ENCODE results near the gene KCNK1.

Gene KCNK1

GRCh38 chr1:233689017-233689747, 75.3 kb downstream of the KCNK1 start:
- no peaks in the 10 kb centered on the region for H3K27me3 ChIP-seq (ENCODE audit: insufficient read depth, insufficient read length)

GRCh38 chr1:233689748-233690254, 75.9 kb downstream of the KCNK1 start:
- no peaks in the 10 kb centered on the region for H3K9me3 ChIP-seq (ENCODE audit: insufficient read depth, low read length)
- H3K36me3 ChIP-seq (ENCODE audit: insufficient read depth, insufficient read length, low read length), result no peaks in the 10 kb centered on the region
- H3K27me3 ChIP-seq (ENCODE audit: insufficient read depth, insufficient read length), result no peaks in the 10 kb centered on the region
- no peaks in the 10 kb centered on the region for H3K4me1 ChIP-seq (ENCODE audit: insufficient read depth, insufficient read length)
- no peak overlapping the region for H3K9ac ChIP-seq (ENCODE audit: insufficient read length, low read depth)
- no peak overlapping the region for H3K4me3 ChIP-seq (ENCODE audit: insufficient read length, low read depth)
- no peak for TF ChIP-seq YY1 (IDR thresholded peaks at IDR 0.05; ENCODE audit: insufficient read depth, insufficient read length)
- TF ChIP-seq ZNF274 (IDR thresholded peaks at IDR 0.05; ENCODE audit: low read depth, low read length), result no peak
- TF ChIP-seq SUZ12 (IDR thresholded peaks at IDR 0.05; ENCODE audit: extremely low read depth, insufficient read depth, insufficient read length), result no peak
- DNase-seq (ENCODE audit: low read depth, low spot score), result no peak

More at GRCh38 chr1:233689017-233689747, 75.3 kb downstream of the KCNK1 start:
- Histone ChIP-seq H3K9ac (ENCODE audit: insufficient read length, low read depth) (no peak overlapping the region), H3K36me3 (ENCODE audit: insufficient read depth, insufficient read length, low read length) (no peaks in the 10 kb centered on the region), H3K4me3 (ENCODE audit: insufficient read length, low read depth) (no peak overlapping the region), H3K9me3 (ENCODE audit: insufficient read depth, low read length) (no peaks in the 10 kb centered on the region), H3K4me1 (ENCODE audit: insufficient read depth, insufficient read length) (no peaks in the 10 kb centered on the region)
- no peak for DNase-seq (ENCODE audit: low read depth, low spot score)
- TF ChIP-seq YY1 (IDR thresholded peaks at IDR 0.05; ENCODE audit: insufficient read depth, insufficient read length), result no peak
- TF ChIP-seq SUZ12 (IDR thresholded peaks at IDR 0.05; ENCODE audit: extremely low read depth, insufficient read depth, insufficient read length), result no peak
- TF ChIP-seq ZNF274 (IDR thresholded peaks at IDR 0.05; ENCODE audit: low read depth, low read length), result no peak

- Histone ChIP-seq H3K4me1 (ENCODE audit: insufficient read depth, insufficient read length) (no peaks in the 10 kb centered on the region), H3K9ac (ENCODE audit: insufficient read length, low read depth) (no peak overlapping the region), H3K36me3 (ENCODE audit: insufficient read depth, insufficient read length, low read length) (no peaks in the 10 kb centered on the region), H3K27me3 (ENCODE audit: insufficient read depth, insufficient read length) (no peaks in the 10 kb centered on the region), H3K4me3 (ENCODE audit: insufficient read length, low read depth) (no peak overlapping the region), H3K9me3 (ENCODE audit: insufficient read depth, low read length) (no peaks in the 10 kb centered on the region)
- DNase-seq (ENCODE audit: low read depth, low spot score), result no peak
- TF ChIP-seq SUZ12 (IDR thresholded peaks at IDR 0.05; ENCODE audit: extremely low read depth, insufficient read depth, insufficient read length) (no peak), ZNF274 (IDR thresholded peaks at IDR 0.05; ENCODE audit: low read depth, low read length) (no peak)
These were observed 82.0 kb downstream of the KCNK1 start for GRCh38 chr1:233695901-233696300.

- H3K9me3 ChIP-seq (ENCODE audit: insufficient read depth, low read length), result no peaks in the 10 kb centered on the region
- DNase-seq (ENCODE audit: low read depth, low spot score), result no peak
- TF ChIP-seq YY1 (IDR thresholded peaks at IDR 0.05; ENCODE audit: insufficient read depth, insufficient read length), result no peak
- no peak for TF ChIP-seq ZNF274 (IDR thresholded peaks at IDR 0.05; ENCODE audit: low read depth, low read length)
- no peak for TF ChIP-seq SUZ12 (IDR thresholded peaks at IDR 0.05; ENCODE audit: extremely low read depth, insufficient read depth, insufficient read length)
These were observed 86.4 kb downstream of the KCNK1 start for GRCh38 chr1:233700338-233700737.

DNA sequence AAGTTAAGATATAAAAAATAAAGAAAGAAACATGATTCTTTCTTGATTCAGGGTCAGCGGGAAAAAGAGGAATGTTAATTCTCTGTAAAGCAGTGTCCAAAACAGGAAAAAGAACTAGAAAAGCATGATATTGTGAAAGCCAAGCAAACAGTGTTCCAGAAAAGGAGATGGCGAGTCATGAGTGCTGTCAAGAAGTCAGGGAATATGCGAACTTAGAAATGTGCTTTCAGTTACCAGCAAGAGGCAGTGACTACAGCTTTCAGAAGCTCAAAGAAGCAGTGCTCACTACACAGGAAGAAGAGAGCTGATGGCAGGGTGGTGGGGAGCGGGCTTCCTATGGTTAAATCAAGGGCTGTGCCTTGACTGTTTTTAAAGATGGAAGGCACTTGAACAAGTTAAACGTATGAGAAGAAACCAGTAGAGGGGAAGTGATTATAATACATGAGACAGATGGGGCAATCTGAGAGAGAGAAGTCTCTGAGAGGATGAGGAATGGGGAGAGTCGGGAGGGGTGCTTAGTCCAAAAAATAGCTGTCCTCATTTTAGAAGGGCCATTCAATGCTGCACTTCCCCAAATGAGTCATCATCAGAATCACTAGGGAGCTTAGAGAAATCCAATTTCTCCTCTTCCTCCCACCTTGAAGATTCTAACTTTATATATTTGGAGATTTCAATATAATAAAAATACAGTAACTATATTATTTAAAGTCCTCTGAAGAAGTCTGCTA, 90.4 kb downstream of the KCNK1 start:
- Histone ChIP-seq H3K9me3 (ENCODE audit: insufficient read depth, low read length) (0 out of 2 replicates have a peak, but pooled peaks cover under 1% of the 10 kb centered on the region), H3K36me3 (ENCODE audit: insufficient read depth, insufficient read length, low read length) (no peaks in the 10 kb centered on the region), H3K4me3 (ENCODE audit: insufficient read length, low read depth) (no peak overlapping the region), H3K27me3 (ENCODE audit: insufficient read depth, insufficient read length) (no peaks in the 10 kb centered on the region), H3K4me1 (ENCODE audit: insufficient read depth, insufficient read length) (no peaks in the 10 kb centered on the region), H3K9ac (ENCODE audit: insufficient read length, low read depth) (no peak overlapping the region)
- DNase-seq (ENCODE audit: low read depth, low spot score), result no peak
- TF ChIP-seq YY1 (IDR thresholded peaks at IDR 0.05; ENCODE audit: insufficient read depth, insufficient read length), result no peak

More at GRCh38 chr1:233700338-233700737, 86.4 kb downstream of the KCNK1 start:
- Histone ChIP-seq H3K4me3 (ENCODE audit: insufficient read length, low read depth) (no peak overlapping the region), H3K27me3 (ENCODE audit: insufficient read depth, insufficient read length) (no peaks in the 10 kb centered on the region), H3K9ac (ENCODE audit: insufficient read length, low read depth) (no peak overlapping the region), H3K4me1 (ENCODE audit: insufficient read depth, insufficient read length) (no peaks in the 10 kb centered on the region), H3K36me3 (ENCODE audit: insufficient read depth, insufficient read length, low read length) (no peaks in the 10 kb centered on the region)

GRCh38 chr1:233704898-233705723, 91.2 kb downstream of the KCNK1 start:
- no peaks in the 10 kb centered on the region for H3K36me3 ChIP-seq (ENCODE audit: insufficient read depth, insufficient read length, low read length)
- no peaks in the 10 kb centered on the region for H3K27me3 ChIP-seq (ENCODE audit: insufficient read depth, insufficient read length)
- no peak overlapping the region for H3K9ac ChIP-seq (ENCODE audit: insufficient read length, low read depth)
- no peak for DNase-seq (ENCODE audit: low read depth, low spot score)
- peaks cover 7% of the 10 kb centered on the region; the same call in 1 of the 2 replicates for H3K9me3 ChIP-seq (ENCODE audit: insufficient read depth, low read length)
- H3K4me3 ChIP-seq (ENCODE audit: insufficient read length, low read depth), result no peak overlapping the region
- H3K4me1 ChIP-seq (ENCODE audit: insufficient read depth, insufficient read length), result no peaks in the 10 kb centered on the region
- TF ChIP-seq SUZ12 (IDR thresholded peaks at IDR 0.05; ENCODE audit: extremely low read depth, insufficient read depth, insufficient read length), result no peak
- TF ChIP-seq YY1 (IDR thresholded peaks at IDR 0.05; ENCODE audit: insufficient read depth, insufficient read length), result no peak
- no peak for TF ChIP-seq ZNF274 (IDR thresholded peaks at IDR 0.05; ENCODE audit: low read depth, low read length)
